ENCODE measurements around the gene PITPNM3. TPM values are rescaled to one million over a fixed set of nuclear protein-coding genes. Genes with fewer than 3 reads are reported as not detected.
"Not testable (repeated sequence)": the region's sequence is repeated elsewhere in the genome, so short reads cannot be mapped to it uniquely, and the experiment has no call there.

The PITPNM3 gene
- total RNA-seq, 1 donor from 2014 or later, result 1.3 TPM

DNA sequence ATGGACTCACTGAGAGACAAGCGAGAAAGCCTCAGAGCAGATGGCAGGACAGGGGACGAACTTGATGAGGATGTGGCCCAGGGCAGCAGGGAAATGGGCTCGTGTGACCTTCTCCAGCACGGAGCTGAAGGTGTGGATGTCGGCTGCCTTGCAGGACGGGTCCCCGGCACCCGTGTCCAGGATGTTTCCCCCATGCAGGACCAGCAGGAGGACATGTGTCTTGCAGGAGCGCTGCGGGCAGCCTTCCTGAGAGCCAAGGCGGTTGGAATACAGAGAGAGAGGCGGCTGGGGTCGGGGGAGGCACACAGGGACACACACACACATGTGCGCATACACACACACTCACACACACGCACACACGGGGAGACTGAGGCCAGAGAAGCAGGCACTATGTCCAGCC is 72.8 kb downstream of the PITPNM3 start:
- TF ChIP-seq, protein P1, sequence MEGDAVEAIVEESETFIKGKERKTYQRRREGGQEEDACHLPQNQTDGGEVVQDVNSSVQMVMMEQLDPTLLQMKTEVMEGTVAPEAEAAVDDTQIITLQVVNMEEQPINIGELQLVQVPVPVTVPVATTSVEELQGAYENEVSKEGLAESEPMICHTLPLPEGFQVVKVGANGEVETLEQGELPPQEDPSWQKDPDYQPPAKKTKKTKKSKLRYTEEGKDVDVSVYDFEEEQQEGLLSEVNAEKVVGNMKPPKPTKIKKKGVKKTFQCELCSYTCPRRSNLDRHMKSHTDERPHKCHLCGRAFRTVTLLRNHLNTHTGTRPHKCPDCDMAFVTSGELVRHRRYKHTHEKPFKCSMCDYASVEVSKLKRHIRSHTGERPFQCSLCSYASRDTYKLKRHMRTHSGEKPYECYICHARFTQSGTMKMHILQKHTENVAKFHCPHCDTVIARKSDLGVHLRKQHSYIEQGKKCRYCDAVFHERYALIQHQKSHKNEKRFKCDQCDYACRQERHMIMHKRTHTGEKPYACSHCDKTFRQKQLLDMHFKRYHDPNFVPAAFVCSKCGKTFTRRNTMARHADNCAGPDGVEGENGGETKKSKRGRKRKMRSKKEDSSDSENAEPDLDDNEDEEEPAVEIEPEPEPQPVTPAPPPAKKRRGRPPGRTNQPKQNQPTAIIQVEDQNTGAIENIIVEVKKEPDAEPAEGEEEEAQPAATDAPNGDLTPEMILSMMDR (conservative IDR thresholded peaks at IDR 0.05; ENCODE audit: low read depth, low read length), result no peak
- DNase-seq (ENCODE audit: low read depth), result no peak
- H3K4me3 ChIP-seq (ENCODE audit: low read depth, low read length), result no peak overlapping the region

DNA sequence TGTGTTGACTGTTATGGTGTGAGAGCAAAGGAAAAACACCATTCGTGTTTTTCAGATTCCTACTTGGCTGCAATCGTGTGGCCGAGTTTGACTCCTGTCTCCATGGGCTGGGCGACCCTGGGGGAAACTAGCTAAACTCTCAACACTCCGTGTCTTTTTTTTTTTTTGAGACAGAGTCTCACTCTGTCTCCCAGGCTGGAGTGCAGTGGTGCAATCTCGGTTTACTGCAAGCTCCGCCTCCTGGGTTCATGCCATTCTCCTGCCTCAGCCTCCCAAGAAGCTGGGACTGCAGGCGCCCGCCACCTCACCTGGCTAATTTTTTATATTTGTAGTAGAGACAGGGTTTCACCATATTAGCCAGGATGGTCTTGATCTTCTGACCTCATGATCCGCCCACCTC is 73.6 kb downstream of the PITPNM3 start:
- DNase-seq (ENCODE audit: low read depth); H3K4me3 ChIP-seq (ENCODE audit: low read depth, low read length): not testable (repeated sequence)

GRCh38 chr17:6482105-6482455 is 74.3 kb downstream of the PITPNM3 start:
- TF ChIP-seq, protein P1 (conservative IDR thresholded peaks at IDR 0.05; ENCODE audit: low read depth, low read length), result no peak
- DNase-seq (ENCODE audit: low read depth), result no peak
- no peak overlapping the region for H3K4me3 ChIP-seq (ENCODE audit: low read depth, low read length)

DNA sequence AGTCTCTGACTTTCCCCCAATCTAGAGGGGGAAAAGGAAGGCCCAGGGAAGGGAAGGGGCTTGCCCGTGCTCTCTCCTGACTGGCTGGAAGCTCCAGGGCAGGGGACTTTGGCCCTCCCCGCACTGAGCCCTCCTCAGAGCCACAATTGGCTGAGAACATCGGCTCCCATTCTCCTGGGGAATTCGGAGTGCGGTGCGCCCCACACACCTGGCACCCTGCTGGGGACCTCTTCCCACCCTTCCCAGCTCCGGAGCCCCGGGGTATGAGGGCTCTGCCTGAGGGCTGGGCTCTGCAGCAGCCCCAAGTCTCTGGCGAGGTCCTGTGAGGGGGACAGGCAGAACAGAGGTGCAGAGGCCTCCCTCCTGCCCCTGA is 76.1 kb downstream of the PITPNM3 start:
- no peak overlapping the region for H3K4me3 ChIP-seq (ENCODE audit: low read depth, low read length)
- TF ChIP-seq, protein P1 (conservative IDR thresholded peaks at IDR 0.05; ENCODE audit: low read depth, low read length), result no peak
- no peak for DNase-seq (ENCODE audit: low read depth)

GRCh38 chr17:6479622-6480302 is 76.6 kb downstream of the PITPNM3 start:
- TF ChIP-seq, protein P1 (conservative IDR thresholded peaks at IDR 0.05; ENCODE audit: low read depth, low read length), result no peak
- H3K4me3 ChIP-seq (ENCODE audit: low read depth, low read length), result no peak overlapping the region
- no peak for DNase-seq (ENCODE audit: low read depth)

GRCh38 chr17:6478486-6478885 is 77.9 kb downstream of the PITPNM3 start:
- H3K4me3 ChIP-seq (ENCODE audit: low read depth, low read length), result no peak overlapping the region
- no peak for DNase-seq (ENCODE audit: low read depth)
- TF ChIP-seq, protein P1 (conservative IDR thresholded peaks at IDR 0.05; ENCODE audit: low read depth, low read length), result no peak

GRCh38 chr17:6477831-6478383 is 78.4 kb downstream of the PITPNM3 start:
- TF ChIP-seq, protein P1 (conservative IDR thresholded peaks at IDR 0.05; ENCODE audit: low read depth, low read length), result no peak
- no peak overlapping the region for H3K4me3 ChIP-seq (ENCODE audit: low read depth, low read length)
- no peak for DNase-seq (ENCODE audit: low read depth)
